SU-DHL-6 (cell line): ENCODE data around the gene EEF1E1.

Source experiments
- EZH2phosphoT487 ChIP-seq: fragments of 200-600 bp; sonication (generic), shearing (Covaris generic); conservative IDR thresholded peaks from 2 replicates; pipeline ENCODE4 v1.6.1; 2018; ENCODE audit warnings: mild to moderate bottlenecking, antibody characterized with exemption, low read length, moderate library complexity, mixed read lengths
- TF ChIP-seq, protein P1 (sequence below): fragments of 200-600 bp; sonication (generic); IDR thresholded peaks from one replicate; pipeline ENCODE4 v1.5.1; 2017; ENCODE audit warnings: antibody characterized with exemption, mild to moderate bottlenecking, low read length, moderate library complexity; ENCODE audit not compliant: insufficient read depth, poor library complexity, severe bottlenecking

DNA sequence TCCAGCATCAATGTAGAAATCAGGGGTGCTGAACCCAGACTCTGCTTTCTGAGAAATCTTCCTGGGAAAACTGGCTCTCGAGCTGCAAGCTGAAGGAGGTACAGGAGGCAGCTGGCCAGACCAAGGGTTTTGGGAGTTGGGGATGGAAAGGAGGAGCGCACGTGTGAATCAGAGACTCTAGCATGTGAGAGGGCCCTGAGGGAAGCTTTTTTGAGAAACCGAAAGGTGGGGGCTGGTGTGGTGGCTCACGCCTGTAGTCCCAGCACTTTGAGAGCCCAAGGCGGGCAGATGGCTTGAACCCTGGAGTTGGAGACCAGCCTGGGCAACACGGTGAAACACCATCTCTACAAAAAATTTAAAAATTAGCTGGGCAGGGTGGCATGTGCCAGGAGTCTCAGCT lies 37.1 kb upstream of the EEF1E1 start:
- TF ChIP-seq, protein P1, sequence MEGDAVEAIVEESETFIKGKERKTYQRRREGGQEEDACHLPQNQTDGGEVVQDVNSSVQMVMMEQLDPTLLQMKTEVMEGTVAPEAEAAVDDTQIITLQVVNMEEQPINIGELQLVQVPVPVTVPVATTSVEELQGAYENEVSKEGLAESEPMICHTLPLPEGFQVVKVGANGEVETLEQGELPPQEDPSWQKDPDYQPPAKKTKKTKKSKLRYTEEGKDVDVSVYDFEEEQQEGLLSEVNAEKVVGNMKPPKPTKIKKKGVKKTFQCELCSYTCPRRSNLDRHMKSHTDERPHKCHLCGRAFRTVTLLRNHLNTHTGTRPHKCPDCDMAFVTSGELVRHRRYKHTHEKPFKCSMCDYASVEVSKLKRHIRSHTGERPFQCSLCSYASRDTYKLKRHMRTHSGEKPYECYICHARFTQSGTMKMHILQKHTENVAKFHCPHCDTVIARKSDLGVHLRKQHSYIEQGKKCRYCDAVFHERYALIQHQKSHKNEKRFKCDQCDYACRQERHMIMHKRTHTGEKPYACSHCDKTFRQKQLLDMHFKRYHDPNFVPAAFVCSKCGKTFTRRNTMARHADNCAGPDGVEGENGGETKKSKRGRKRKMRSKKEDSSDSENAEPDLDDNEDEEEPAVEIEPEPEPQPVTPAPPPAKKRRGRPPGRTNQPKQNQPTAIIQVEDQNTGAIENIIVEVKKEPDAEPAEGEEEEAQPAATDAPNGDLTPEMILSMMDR: no peak
- TF ChIP-seq EZH2phosphoT487: no peak
